H1 (cell line): ENCODE data around the gene NEDD9. TPM values are rescaled to one million over a fixed set of nuclear protein-coding genes. Genes with fewer than 3 reads are reported as not detected.

Source experiments
- CTCF ChIA-PET: fragments of 300-600 bp; sonication (Branson Sonifier 250); formaldehyde crosslinking; loops from one replicate; lab custom pipeline; 2021; ENCODE audit not compliant: partially characterized antibody; lab: Charles Lee
- POLR2A ChIA-PET: fragments of 300-600 bp; sonication (Branson Sonifier 250); formaldehyde crosslinking; loops from one replicate; lab custom pipeline; 2021; ENCODE audit warnings: inconsistent platforms; ENCODE audit not compliant: partially characterized antibody; lab: Charles Lee
- DNase-seq, 2 experiments: peaks; one replicate each; pipeline versions ENCODE4 v3.0.0 to v3.0.0-alpha.2; 2010 to 2022; ENCODE audit warnings: low spot score in 2 of 2, low read depth in 1 of 2, mixed read lengths in 1 of 2
- FAIRE-seq: peaks from 2 replicates; lab custom pipeline; 2011; peaks lifted over from hg19 to GRCh38; lab: Jason Lieb, UNC
- H2AFZ ChIP-seq: 2 replicates; pipeline ENCODE4 v1.8.1; 2012; ENCODE audit warnings: low read length, inconsistent platforms
- H2AK5ac ChIP-seq: 2 replicates; pipeline ENCODE4 v1.6.1; 2013; ENCODE audit warnings: low read depth, low read length
- H2BK120ac ChIP-seq: replicated peaks from 2 replicates; pipeline ENCODE3; 2013; ENCODE audit warnings: low read depth, low read length, inconsistent platforms
- H2BK12ac ChIP-seq: 2 replicates; pipeline ENCODE4 v1.6.1; 2013; ENCODE audit warnings: low read depth, low read length
- H2BK15ac ChIP-seq: 2 replicates; pipeline ENCODE4 v1.6.1; 2013; ENCODE audit warnings: low read length
- H2BK20ac ChIP-seq: 2 replicates; pipeline ENCODE4 v1.6.1; 2013; ENCODE audit warnings: low read length
- H2BK5ac ChIP-seq: 2 replicates; pipeline ENCODE4 v1.6.1; 2013; ENCODE audit warnings: low read depth, low read length
- H3K14ac ChIP-seq: 2 replicates; pipeline ENCODE4 v1.6.1; 2013; ENCODE audit warnings: inconsistent platforms; ENCODE audit not compliant: insufficient read length
- H3K18ac ChIP-seq: 2 replicates; pipeline ENCODE4 v1.6.1; 2013; ENCODE audit warnings: low read length; ENCODE audit errors: extremely low read depth
- H3K23ac ChIP-seq: 2 replicates; pipeline ENCODE4 v1.6.1; 2013; ENCODE audit warnings: inconsistent platforms; ENCODE audit not compliant: insufficient read length
- H3K23me2 ChIP-seq: 2 replicates; pipeline ENCODE4 v1.6.1; 2013; ENCODE audit warnings: low read depth, low read length
- H3K27ac ChIP-seq: 2 replicates; pipeline ENCODE4 v1.6.1; 2011; ENCODE audit warnings: low read depth, low read length, inconsistent platforms
- H3K27me3 ChIP-seq, 4 experiments: replicated peaks in 1 of 4; 1 replicate in 1 of 4; 2 replicates in 3 of 4; pipeline versions ENCODE4 v1.6.1 to v1.8.1; 2011 to 2013; ENCODE audit warnings: low read length in 3 of 4, mild to moderate bottlenecking in 3 of 4, inconsistent platforms in 2 of 4, mixed read lengths in 2 of 4, moderate library complexity in 1 of 4; ENCODE audit not compliant: control insufficient read depth in 3 of 4, insufficient read depth in 3 of 4; ENCODE audit errors: extremely low read depth in 1 of 4
- H3K36me3 ChIP-seq, 4 experiments: 2 replicates each; pipeline versions ENCODE4 v1.6.1 to v1.8.1; 2011 to 2013; ENCODE audit warnings: mild to moderate bottlenecking in 4 of 4, low read length in 3 of 4, moderate library complexity in 2 of 4, control low read depth in 1 of 4, inconsistent platforms in 1 of 4; ENCODE audit not compliant: insufficient read depth in 4 of 4, control insufficient read depth in 2 of 4
- H3K4ac ChIP-seq: replicated peaks from 2 replicates; pipeline ENCODE3; 2013; ENCODE audit warnings: low read length, low read depth, mixed read lengths, inconsistent platforms; ENCODE audit not compliant: insufficient read length
- H3K4me1 ChIP-seq, 4 experiments: replicated peaks in 1 of 4; 1 replicate in 1 of 4; 2 replicates in 3 of 4; pipeline versions ENCODE4 v1.6.1 to v1.8.1; 2011 to 2013; ENCODE audit warnings: low read length in 3 of 4, inconsistent platforms in 2 of 4, mixed read lengths in 1 of 4; ENCODE audit not compliant: insufficient read depth in 4 of 4, control insufficient read depth in 3 of 4
- H3K4me2 ChIP-seq, 2 experiments: 2 replicates each; pipeline versions ENCODE4 v1.6.1 to v1.8.1; 2011 to 2013; ENCODE audit warnings: low read depth in 2 of 2, low read length in 2 of 2, control low read depth in 1 of 2, inconsistent platforms in 1 of 2, mild to moderate bottlenecking in 1 of 2; ENCODE audit not compliant: insufficient read depth in 1 of 2
- H3K4me3 ChIP-seq, 4 experiments: fragments of 200-600, 300-600 bp in 1 of 4; sonication (generic), shearing (Covaris generic), sonication (Bioruptor Twin) in 1 of 4; 2 replicates each; pipeline versions ENCODE4 v1.5.1 to v1.8.1; 2011 to 2016; ENCODE audit warnings: low read length in 4 of 4, low read depth in 3 of 4, control low read depth in 2 of 4, inconsistent platforms in 2 of 4, mild to moderate bottlenecking in 2 of 4, mixed read lengths in 1 of 4, moderate library complexity in 1 of 4; ENCODE audit not compliant: insufficient read depth in 2 of 4; ENCODE audit errors: extremely low read depth in 1 of 4
- H3K56ac ChIP-seq: replicated peaks from 2 replicates; pipeline ENCODE3; 2013; ENCODE audit warnings: low read depth, mild to moderate bottlenecking, mixed read lengths, low read length, inconsistent platforms; ENCODE audit not compliant: insufficient read length
- H3K79me1 ChIP-seq: 2 replicates; pipeline ENCODE4 v1.6.1; 2013; ENCODE audit warnings: low read depth, low read length, control low read depth
- H3K79me2 ChIP-seq, 2 experiments: 2 replicates each; pipeline versions ENCODE4 v1.6.1 to v1.8.1; 2012 to 2013; ENCODE audit warnings: low read length in 2 of 2, mild to moderate bottlenecking in 2 of 2, inconsistent platforms in 1 of 2; ENCODE audit not compliant: insufficient read depth in 2 of 2, control insufficient read depth in 1 of 2
- H3K9ac ChIP-seq, 4 experiments: replicated peaks in 1 of 4; 1 replicate in 1 of 4; 2 replicates in 3 of 4; pipeline versions ENCODE4 v1.6.1 to v1.8.1; 2011 to 2013; ENCODE audit warnings: low read depth in 3 of 4, low read length in 3 of 4, control low read depth in 2 of 4, mild to moderate bottlenecking in 2 of 4, moderate library complexity in 2 of 4, inconsistent platforms in 1 of 4; ENCODE audit errors: extremely low read depth in 1 of 4
- H3K9me3 ChIP-seq, 2 experiments: 2 replicates each; pipeline versions ENCODE4 v1.6.1 to v1.8.1; 2012 to 2013; ENCODE audit warnings: mild to moderate bottlenecking in 2 of 2, moderate library complexity in 2 of 2, control low read depth in 1 of 2, inconsistent platforms in 1 of 2, low read depth in 1 of 2, low read length in 1 of 2, mixed read lengths in 1 of 2; ENCODE audit not compliant: insufficient read depth in 2 of 2
- H4K20me1 ChIP-seq, 2 experiments: replicated peaks in 1 of 2; 2 replicates each; pipeline versions ENCODE3 to v1.8.1; 2011 to 2013; ENCODE audit warnings: inconsistent platforms in 2 of 2, low read length in 2 of 2, mild to moderate bottlenecking in 1 of 2; ENCODE audit not compliant: insufficient read depth in 2 of 2, control insufficient read depth in 1 of 2
- H4K5ac ChIP-seq: 2 replicates; pipeline ENCODE4 v1.6.1; 2013; ENCODE audit warnings: low read length, low read depth, mixed read lengths, inconsistent platforms; ENCODE audit not compliant: insufficient read length
- H4K8ac ChIP-seq: 2 replicates; pipeline ENCODE4 v1.8.0; 2013; ENCODE audit warnings: mild to moderate bottlenecking, moderate library complexity, low read length, inconsistent platforms; ENCODE audit not compliant: insufficient read depth; ENCODE audit errors: extremely low read depth
- H4K91ac ChIP-seq: replicated peaks from 2 replicates; pipeline ENCODE3; 2013; ENCODE audit warnings: low read length, mixed read lengths, inconsistent platforms; ENCODE audit not compliant: insufficient read length
- CBX8 ChIP-seq: fragments of 300-800, 300-1000 bp; sonication (generic); IDR thresholded peaks from 2 replicates; pipeline ENCODE4 v1.7.1; 2016; ENCODE audit warnings: low read depth, low read length, borderline replicate concordance
- EZH2 ChIP-seq: fragments of 200-600 bp; sonication (generic); IDR thresholded peaks from 2 replicates; pipeline ENCODE4 v1.7.1; 2012; ENCODE audit warnings: low read depth, mild to moderate bottlenecking, moderate library complexity, low read length, inconsistent platforms; ENCODE audit not compliant: severe bottlenecking
- NANOG ChIP-seq: IDR thresholded peaks from 2 replicates; pipeline ENCODE4 v1.6.1; 2011; ENCODE audit warnings: low read length, low read depth, mild to moderate bottlenecking, inconsistent platforms; ENCODE audit not compliant: insufficient read depth, poor library complexity, severe bottlenecking
- NRF1 ChIP-seq: IDR thresholded peaks from 2 replicates; pipeline ENCODE4 v1.6.1; 2011; ENCODE audit warnings: mild to moderate bottlenecking, low read depth, low read length, improper control_type of control experiment
- POLR2A ChIP-seq, 2 experiments: IDR thresholded peaks; 1 replicate in 1 of 2; 2 replicates in 1 of 2; pipeline ENCODE4 v1.6.1; 2011; ENCODE audit warnings: low read depth in 2 of 2, low read length in 2 of 2, mild to moderate bottlenecking in 2 of 2; ENCODE audit errors: control extremely low read depth in 1 of 2
- RBBP5 ChIP-seq: IDR thresholded peaks from 2 replicates; pipeline ENCODE4 v1.7.1; 2012; ENCODE audit warnings: low read depth, mild to moderate bottlenecking, inconsistent platforms, low read length, moderate library complexity, borderline replicate concordance
- SIN3A ChIP-seq, 2 experiments: IDR thresholded peaks in 1 of 2; conservative IDR thresholded peaks in 1 of 2; 2 replicates each; pipeline ENCODE4 v1.6.1; 2011 to 2012; ENCODE audit warnings: low read length in 2 of 2, improper control_type of control experiment in 1 of 2, low read depth in 1 of 2, mild to moderate bottlenecking in 1 of 2
- TBP ChIP-seq: IDR thresholded peaks from 2 replicates; pipeline ENCODE4 v1.6.1; 2011; ENCODE audit warnings: low read depth, low read length, improper control_type of control experiment
- TCF12 ChIP-seq: IDR thresholded peaks from 2 replicates; pipeline ENCODE4 v1.6.1; 2011; ENCODE audit warnings: low read depth, mild to moderate bottlenecking, low read length
- TEAD4 ChIP-seq: IDR thresholded peaks from 2 replicates; pipeline ENCODE4 v1.6.1; 2012; ENCODE audit warnings: low read depth, low read length, inconsistent platforms, mixed read lengths
- ZNF274 ChIP-seq: IDR thresholded peaks from 2 replicates; pipeline ENCODE4 v1.7.0; 2012; ENCODE audit warnings: low read length, borderline replicate concordance; ENCODE audit errors: extremely low read depth
- WGBS, 2 experiments: shearing (Covaris generic) in 1 of 2; methylation state at CpG; one replicate each; pipeline versions ENCODE4 v1.1.6 to v1.1.7; 2013 to 2015; ENCODE audit warnings: low lambda C conversion rate in 2 of 2, mixed read lengths in 2 of 2, inconsistent platforms in 1 of 2, low coverage in 1 of 2, missing lambda C conversion rate in 1 of 2; ENCODE audit not compliant: insufficient replicate concordance in 2 of 2, insufficient coverage in 1 of 2, insufficient read length in 1 of 2; ENCODE audit errors: extremely low coverage in 1 of 2, missing lambda C conversion rate in 1 of 2; 5-methylcytosine and 5-hydroxymethylcytosine counted together
- polyA plus RNA-seq, 7 experiments: library from polyadenylated mRNA; depleted of rRNA in 3 of 7; stranded (reverse) in 5 of 7; unstranded in 2 of 7; fragments of >200 nt in 5 of 7; fragments of 200-250 nt in 2 of 7; gene quantifications; 1 replicate in 5 of 7; 2 replicates in 1 of 7; 4 replicates in 1 of 7; pipeline versions ENCODE4 v1.2.1 to v1.2.3, GENCODE V29; 2011 to 2013; ENCODE audit warnings: missing spikeins in 2 of 7, mixed read lengths in 2 of 7
- total RNA-seq: library from RNA; stranded (reverse); fragmentation: NEBNext Ultra II Directional; extraction: Animal tissue kit (Norgen Biotek cat#: 25700); gene quantifications from 2 replicates; pipeline ENCODE4 v1.2.1, GENCODE V29; 2021
- TF ChIP-seq, protein P1 (sequence below): IDR thresholded peaks from 2 replicates; pipeline ENCODE4 v1.6.1; 2012; ENCODE audit warnings: inconsistent platforms
- TF ChIP-seq, protein P2 (sequence below): IDR thresholded peaks from 2 replicates; pipeline ENCODE4 v1.6.1; 2011; ENCODE audit warnings: low read length, improper control_type of control experiment

NEDD9 gene
- total and polyA plus RNA-seq, 2 of the 8 experiments (the other 6 are each of a cell fraction or from before 2014, with no cell fraction given): 3.6 to 12.0 TPM

DNA sequence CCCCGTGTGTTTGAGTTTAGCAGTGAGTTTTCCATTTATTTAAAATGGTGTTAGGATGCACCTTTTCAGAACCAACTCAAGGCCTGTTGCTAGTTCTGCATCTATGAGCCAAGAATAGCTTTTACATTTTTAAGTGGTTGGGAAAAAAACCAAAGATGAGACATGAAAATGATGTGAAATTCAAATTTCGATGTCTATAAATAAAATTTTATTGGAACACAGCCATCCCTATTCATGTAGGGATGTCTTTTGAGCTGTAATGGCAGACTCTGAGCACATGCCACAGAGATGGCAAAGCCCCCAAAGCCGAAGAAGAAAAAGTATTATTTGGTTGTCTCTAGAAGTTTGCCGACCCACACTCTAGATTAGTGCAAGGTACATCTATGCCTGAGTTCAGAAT, 5.0 kb upstream of the NEDD9 start:
- 93% methylated on average over 4 of the region's 4 CpGs; no CpG with 5 or more reads in 1 of the 2 experiments for WGBS, 2 experiments
- Histone ChIP-seq H3K23me2 (no peaks in the 10 kb centered on the region), H2BK120ac (no peak overlapping the region), H2AK5ac (no peak overlapping the region), H2AFZ (no peak overlapping the region), H2BK20ac (no peak overlapping the region), H4K20me1 (no peaks in the 10 kb centered on the region), H3K79me2 (no peaks in the 10 kb centered on the region), H3K18ac (no peak overlapping the region), H2BK15ac (no peak overlapping the region), H3K4me3 (no peak overlapping the region), H3K79me1 (no peaks in the 10 kb centered on the region), H3K36me3 (no peaks in the 10 kb centered on the region), H3K27ac (no peak overlapping the region), H3K14ac (no peak overlapping the region), H3K23ac (no peak overlapping the region), H3K4me2 (no peak overlapping the region), H3K4me1 (peaks cover 3 to 11% (median 6%) of the 10 kb centered on the region in 4 experiments; a peak in 6 of 7 replicates), H4K8ac (no peak overlapping the region), H4K91ac (no peak overlapping the region), H2BK5ac (no peak overlapping the region), H4K5ac (no peak overlapping the region), H3K9me3 (no peaks in the 10 kb centered on the region), H2BK12ac (no peak overlapping the region), H3K9ac (no peak overlapping the region), H3K27me3 (peaks cover 0 to 7% (median 5%) of the 10 kb centered on the region in 4 experiments; a peak in 5 of 7 replicates), H3K4ac (no peak overlapping the region), H3K56ac (no peak overlapping the region)
- ChIA-PET POLR2A (no interaction called here), CTCF (interaction anchor here (1.1 to 3.6 kb wide), 3 partner anchors 20 to 258 kb away, joined by 3 to 18 read pairs (median 3); no protein-coding TSS in a partner anchor)
- no peak for FAIRE-seq
- DNase-seq: no peak
- no peak for TF ChIP-seq CBX8
- TF ChIP-seq, protein P1, sequence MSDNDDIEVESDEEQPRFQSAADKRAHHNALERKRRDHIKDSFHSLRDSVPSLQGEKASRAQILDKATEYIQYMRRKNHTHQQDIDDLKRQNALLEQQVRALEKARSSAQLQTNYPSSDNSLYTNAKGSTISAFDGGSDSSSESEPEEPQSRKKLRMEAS: no peak
- TF ChIP-seq TEAD4: no peak
- no peak for TF ChIP-seq NRF1
- no peak for TF ChIP-seq TCF12
- TF ChIP-seq TBP: no peak
- TF ChIP-seq RBBP5: no peak
- TF ChIP-seq, protein P2, sequence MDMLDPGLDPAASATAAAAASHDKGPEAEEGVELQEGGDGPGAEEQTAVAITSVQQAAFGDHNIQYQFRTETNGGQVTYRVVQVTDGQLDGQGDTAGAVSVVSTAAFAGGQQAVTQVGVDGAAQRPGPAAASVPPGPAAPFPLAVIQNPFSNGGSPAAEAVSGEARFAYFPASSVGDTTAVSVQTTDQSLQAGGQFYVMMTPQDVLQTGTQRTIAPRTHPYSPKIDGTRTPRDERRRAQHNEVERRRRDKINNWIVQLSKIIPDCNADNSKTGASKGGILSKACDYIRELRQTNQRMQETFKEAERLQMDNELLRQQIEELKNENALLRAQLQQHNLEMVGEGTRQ: no peak
- TF ChIP-seq EZH2: no peak
- no peak for TF ChIP-seq POLR2A (IDR thresholded peaks at IDR 0.05; ENCODE audit: control extremely low read depth in 1 of 2, low read depth in 2 of 2, low read length in 2 of 2)
- TF ChIP-seq ZNF274: no peak
- TF ChIP-seq NANOG: no peak
- TF ChIP-seq SIN3A (conservative IDR thresholded peaks at IDR 0.05 in 1 of 2, IDR thresholded peaks at IDR 0.05 in 1 of 2; ENCODE audit: low read depth in 1 of 2, low read length in 2 of 2): no peak
